Measurements from ENCODE around the gene MLLT10. TPM values are rescaled to one million over a fixed set of nuclear protein-coding genes. Genes with fewer than 3 reads are reported as not detected.
"Not testable (repeated sequence)": the region's sequence is repeated elsewhere in the genome, so short reads cannot be mapped to it uniquely, and the experiment has no call there.

MLLT10 gene
- total RNA-seq, 2 experiments from 2014 or later: 38.4 to 40.1 TPM

DNA sequence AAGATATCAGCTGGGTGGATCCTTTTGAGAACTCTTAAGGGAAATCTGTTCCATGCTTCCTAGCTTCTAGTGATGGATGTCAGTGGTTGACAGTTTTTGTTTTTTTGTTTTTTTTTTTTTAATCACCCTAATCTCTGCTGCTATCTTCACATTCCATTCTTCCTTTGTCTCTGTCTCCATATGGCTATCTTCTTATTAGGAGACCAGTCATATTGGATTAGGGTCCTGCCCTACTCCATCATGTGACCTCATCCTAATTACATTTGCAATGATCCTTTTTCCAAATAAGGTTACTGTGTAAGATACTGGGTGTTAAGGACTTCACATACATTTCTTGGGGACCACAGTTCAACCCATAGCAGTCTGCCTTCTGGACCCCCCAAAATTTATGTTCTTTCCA, 69.7 kb downstream of the MLLT10 start:
- POLR2A ChIA-PET: no interaction called here
- CTCF ChIA-PET: interaction anchor here (0.6 to 0.7 kb wide), 2 partner anchors 47 to 327 kb away, joined by 3 read pairs; no protein-coding TSS in a partner anchor

DNA sequence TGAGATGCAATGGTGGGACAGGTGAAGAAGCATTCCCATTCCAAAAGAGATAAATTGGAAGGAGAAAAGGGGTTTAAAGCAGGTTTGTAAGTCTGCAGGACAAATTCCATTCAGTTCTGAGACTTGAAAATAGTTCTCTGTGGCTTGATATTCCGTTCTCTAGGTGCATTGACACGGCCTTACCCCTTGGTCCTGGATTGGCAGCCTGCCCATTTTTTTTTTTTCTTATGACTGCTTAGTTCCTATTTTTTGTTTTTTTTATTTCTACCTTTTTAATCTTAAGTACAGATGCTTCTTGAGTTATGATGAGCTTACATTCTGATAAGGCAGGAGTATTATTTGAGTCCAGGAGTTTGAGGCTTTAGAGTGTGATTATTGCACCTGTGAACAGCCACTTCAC, 70.6 kb downstream of the MLLT10 start:
- ChIA-PET CTCF (no interaction called here), POLR2A (no interaction called here)

DNA sequence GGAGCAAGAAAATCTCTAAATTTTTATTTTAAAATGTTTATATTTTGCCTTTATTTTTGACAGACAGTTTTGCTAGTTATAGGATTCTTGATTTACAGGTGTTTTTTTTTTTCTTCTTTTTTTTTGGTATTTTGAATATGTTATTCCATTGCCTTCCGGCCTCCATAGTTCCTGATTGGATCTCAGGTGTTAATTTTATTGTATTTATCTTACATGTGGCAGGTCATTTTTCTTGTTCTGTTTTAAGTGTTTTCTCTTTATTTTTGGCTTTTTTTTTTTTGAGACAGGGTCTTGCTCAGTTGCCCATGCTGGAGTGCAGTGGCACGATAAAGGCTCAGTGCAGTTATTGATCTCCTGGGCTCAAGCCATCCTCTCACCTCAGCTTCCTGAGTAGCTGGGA, 73.9 kb downstream of the MLLT10 start:
- POLR2A ChIA-PET: no interaction called here
- CTCF ChIA-PET: interaction anchor here (0.6 kb wide), 1 partner anchor 89 kb away, joined by 3 read pairs; no protein-coding TSS in a partner anchor

DNA sequence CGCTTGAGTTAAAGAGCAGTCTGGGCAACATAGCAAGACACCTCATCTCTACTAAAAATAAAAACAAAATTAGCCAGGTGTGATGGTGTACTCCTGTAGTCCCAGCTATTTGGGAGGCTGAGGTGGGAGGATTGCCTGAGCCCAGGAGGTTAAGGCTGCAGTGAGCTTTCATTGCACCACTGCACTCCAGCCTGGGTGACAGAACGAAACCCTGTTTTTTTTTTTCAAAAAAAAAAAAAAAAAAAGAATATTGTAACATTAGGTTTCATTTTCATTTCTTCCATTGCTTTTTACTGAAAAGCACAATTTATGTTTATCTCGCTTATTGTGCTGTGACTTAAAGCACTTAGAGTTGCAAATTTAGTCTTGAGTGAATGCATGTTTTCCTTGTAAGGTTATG, 80.0 kb downstream of the MLLT10 start:
- POLR2A ChIA-PET: no interaction called here
- CTCF ChIA-PET: interaction anchor here (0.5 to 0.9 kb wide), 2 partner anchors 63 to 118 kb away, joined by 3 read pairs; no protein-coding TSS in a partner anchor

DNA sequence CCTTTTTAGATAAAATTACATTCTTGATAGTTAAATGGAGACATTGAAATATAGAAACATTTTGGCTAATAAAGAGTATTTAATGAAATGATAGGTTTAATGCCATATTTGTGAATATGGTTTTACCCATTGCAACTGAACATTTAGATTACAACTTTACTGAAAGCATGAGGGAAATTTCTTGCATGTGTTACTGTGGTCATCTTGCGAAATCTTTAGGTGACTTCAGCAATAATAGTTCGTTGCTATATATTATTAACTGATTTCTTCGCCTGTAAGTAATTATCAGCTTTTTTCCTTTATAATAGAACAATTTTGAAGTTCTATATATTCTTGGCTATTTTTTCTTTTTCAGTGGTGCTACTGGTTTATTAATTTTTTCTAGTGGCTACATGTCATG, 83.2 kb downstream of the MLLT10 start:
- CTCF ChIA-PET: no interaction called here
- POLR2A ChIA-PET: no interaction called here

DNA sequence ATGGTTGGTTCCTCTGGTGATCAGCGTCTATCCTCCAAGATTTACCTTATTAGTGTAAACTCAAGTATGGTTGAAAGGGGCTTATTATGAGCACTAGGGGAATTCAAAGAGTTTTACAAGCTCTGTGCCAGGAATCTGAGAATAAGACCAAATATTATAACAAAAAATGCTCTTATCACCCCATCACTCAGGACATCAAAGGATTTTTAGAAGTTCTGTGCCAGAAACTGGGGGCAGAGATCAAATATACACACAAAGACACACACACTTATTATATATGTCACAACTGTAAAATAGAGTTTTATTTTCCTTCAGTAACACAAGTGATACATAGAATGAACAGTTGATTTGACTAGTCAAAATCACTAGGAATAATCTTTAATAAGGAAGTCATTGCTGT, 89.3 kb downstream of the MLLT10 start:
- POLR2A ChIA-PET: interaction anchor here (0.5 kb wide), 1 partner anchor 232 kb away, joined by 3 read pairs; no protein-coding TSS in a partner anchor
- CTCF ChIA-PET: no interaction called here

DNA sequence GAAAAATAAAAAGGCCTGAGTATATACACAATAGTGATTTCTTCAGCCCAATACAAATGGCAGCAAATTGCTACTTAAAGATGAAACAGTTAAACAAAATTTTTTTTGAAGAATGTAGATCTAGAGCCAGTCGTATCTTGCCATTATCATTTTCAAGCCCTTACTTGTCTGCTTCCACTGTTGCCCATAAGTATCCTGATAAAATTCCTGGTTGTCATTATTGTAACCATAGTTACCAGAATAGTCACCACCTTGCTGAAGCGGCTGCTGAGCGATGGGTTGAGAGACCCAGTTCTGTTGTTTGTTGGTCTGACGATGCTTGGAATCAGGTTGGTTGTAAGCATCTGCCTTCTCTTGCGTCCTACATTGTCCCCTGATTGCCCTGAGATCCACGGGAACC, 90.4 kb downstream of the MLLT10 start:
- CTCF ChIA-PET, POLR2A ChIA-PET: not testable (repeated sequence)

DNA sequence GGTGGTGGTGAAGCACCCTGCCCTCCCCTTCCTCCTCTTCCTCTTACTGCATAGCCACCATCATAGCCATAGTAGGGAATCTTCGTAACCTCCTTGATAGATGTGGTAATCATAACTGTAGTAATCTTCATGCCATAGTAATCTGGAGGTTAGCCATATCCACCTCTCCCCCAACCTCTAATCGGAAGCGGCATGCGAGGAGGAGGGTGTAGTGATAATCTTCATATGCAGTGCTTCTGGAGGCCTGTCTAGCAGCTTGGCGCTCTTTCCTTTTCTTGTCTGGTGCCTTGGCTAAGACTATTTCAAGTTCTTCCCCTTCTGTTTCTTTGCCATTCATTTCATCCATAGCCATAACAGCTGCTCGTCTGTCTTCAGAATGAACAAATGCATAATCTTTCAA, 90.9 kb downstream of the MLLT10 start:
- ChIA-PET POLR2A (interaction anchor here (0.5 kb wide), 1 partner anchor 715 kb away, joined by 4 read pairs; no protein-coding TSS in a partner anchor), CTCF (no interaction called here)

DNA sequence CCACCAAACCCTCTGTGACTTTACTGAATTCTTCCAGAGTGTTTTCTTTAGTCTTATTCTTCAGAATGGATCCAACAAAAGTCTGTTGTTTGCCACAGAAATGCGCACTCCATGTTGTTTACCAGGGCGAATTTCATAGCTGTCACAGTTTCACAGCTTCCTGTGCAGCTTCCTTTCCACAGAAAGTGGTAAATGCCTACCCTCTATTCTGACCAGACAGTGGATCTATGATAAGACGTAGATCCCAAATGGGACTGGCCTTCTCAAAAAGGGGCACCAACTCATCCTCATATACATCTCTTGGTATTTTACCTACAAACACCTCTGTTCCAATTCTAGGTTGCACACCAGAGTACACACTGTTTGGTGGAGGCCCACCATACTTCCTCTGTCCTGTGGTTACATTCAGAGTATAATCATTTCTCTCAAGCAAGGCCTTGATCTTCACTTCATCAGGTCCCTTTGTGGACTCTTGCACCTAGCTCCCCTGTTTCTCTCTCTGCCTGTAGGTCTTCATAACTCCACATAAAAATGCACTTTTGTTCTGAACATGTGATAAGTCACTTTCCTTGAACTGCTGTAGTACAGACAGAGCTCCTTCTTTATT, 91.7 kb downstream of the MLLT10 start:
- ChIA-PET CTCF (no interaction called here), POLR2A (interaction anchor here (0.5 kb wide), 1 partner anchor 715 kb away, joined by 4 read pairs; no protein-coding TSS in a partner anchor)

DNA sequence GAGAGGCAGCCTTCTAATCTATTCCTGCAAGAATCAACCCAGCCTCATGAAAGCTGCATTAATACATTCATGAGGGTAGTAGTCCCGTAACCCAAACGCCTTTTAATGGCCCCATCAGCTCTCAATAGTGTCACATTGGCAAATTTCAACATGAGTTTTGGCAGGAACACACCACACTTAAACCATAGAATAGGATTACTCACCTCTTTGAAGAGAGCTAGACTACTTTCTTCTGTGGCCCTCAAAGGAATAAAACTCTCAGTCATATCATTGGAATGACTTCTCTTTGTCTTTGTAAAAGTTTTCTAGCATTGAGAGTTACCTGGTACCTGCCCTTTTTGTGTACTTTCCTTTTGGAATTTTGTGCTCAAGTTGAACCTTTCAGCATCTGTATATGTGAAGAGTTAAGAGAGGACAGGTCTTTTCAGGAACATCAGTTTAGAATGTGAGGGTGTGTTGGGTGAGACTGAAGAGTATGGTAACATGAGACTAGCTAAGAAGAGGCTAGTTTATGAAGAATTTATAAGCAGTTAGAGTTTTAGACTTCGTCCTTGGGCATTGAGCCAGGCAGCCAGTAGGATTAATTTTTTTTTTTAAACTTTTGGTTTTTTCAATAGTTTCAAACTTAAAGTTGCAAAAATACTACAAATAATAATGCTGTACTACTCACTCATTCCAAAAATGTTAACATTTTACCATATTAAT, 92.6 kb downstream of the MLLT10 start:
- POLR2A ChIA-PET: no interaction called here
- CTCF ChIA-PET: interaction anchor here (0.5 kb wide), 1 partner anchor 141 kb away, joined by 3 read pairs; no protein-coding TSS in a partner anchor

DNA sequence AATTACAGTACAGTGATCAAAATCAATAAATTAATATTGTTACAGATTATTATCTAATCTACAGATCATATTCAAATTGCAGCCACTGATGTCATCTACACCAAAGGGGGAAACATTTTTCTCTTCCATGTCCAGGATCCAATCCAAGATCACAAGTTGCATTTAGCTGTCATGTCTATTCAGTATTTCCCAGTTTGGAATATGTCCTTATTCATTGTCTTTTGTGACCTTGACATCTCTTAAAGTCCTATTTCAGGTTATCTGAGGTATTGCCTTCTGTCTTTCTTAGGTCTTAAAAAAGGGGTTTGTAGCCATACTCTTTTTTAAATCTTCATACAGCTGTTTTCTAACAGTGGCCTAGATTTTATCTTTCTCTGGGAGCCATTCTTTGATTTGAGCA, 93.3 kb downstream of the MLLT10 start:
- ChIA-PET CTCF (interaction anchor here (0.5 kb wide), 1 partner anchor 142 kb away, joined by 3 read pairs; no protein-coding TSS in a partner anchor), POLR2A (no interaction called here)

DNA sequence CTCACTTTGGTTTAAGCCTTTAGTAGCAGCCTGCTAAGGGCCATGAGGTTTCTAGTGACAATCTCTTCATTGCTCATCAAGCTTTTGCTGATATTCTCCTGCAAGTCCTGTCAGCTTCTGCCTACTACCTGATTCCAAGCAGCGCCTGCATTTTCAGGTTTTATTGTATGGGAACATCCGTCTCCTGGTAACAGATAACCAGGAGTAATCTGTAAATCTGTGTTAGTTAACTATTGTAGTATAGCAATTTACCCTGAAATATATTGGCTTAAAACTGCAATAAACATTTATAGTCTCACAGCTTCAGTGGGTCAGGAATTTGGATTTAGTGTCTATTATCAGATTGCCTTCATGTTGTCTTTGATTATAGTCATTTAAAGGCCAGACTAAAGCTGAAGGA, 94.0 kb downstream of the MLLT10 start:
- ChIA-PET CTCF (no interaction called here), POLR2A (no interaction called here)

DNA sequence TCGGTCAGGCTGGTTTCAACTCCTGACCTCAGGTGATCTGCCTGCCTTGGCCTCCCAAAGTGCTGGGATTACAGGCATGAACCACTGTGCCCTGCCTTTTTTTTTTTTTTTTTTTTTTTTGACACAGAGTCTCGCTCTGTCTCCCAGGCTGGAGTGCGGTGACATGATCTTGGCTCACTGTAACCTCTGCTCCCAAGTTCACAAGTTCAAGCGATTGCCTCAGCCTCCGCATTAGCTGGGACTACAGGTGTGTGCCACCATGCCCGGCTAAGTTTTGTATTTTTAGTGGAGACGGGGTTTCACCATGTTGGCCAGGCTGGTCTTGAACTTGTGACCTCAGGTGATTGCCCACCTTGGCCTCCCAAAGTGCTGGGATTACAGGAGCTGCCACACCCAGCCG, 94.6 kb downstream of the MLLT10 start:
- POLR2A ChIA-PET, CTCF ChIA-PET: not testable (repeated sequence)

DNA sequence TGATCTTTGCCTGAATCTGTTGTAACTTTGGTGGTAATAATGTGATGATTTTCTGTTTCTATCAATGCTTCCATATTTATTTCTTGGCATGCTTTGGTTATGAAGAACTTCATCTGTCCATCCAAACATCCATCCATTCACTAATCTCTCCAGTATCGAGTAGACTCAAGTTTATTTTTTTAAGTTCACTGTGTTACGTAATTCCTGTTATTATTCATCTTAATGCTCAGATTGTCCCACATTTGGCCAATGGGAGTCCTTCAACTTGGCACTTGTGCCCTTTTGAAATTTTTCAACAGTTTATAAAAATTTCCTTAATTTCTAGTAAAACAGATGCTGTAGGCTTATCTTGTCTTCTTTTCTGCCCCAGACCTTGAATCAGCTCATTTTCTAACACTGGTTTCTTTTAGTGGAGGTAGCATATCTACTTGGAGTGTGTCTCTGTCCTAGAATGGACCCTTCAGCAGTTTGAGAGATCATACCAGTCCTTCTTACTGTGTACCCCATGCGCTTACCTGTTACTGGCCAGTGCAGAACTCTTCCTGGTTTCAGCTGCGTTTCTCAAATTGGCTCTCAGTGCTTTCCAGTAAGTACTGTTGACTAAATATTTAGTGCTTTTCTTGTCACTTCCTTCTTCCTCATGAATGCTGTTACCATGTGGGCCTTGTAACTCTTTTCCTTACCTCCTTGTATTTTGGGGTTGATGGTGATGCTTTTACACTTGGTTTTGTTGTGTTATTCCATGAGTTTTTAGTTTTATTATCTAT, 100.8 kb downstream of the MLLT10 start:
- POLR2A ChIA-PET: no interaction called here
- CTCF ChIA-PET: no interaction called here

DNA sequence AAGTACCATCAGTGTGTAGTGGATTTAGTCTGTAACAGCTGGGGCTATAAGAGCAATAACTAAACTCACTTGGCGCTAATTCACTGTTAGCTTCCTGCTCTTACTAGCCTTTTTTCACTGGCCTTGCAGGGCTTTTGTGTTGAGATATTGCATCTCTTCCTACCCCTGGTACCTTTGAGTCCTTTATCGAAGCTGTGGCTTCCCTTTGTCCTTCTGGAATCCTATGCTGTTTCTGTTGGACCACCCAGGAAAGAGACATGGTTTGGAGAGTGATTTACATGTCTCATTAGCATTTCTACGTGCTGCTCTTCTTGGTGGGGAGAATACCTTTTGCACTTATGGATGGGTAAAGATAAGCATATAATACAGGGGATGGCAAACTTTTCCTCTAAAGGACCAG, 103.8 kb downstream of the MLLT10 start:
- ChIA-PET POLR2A (no interaction called here), CTCF (interaction anchor here (1.0 kb wide), 1 partner anchor 142 kb away, joined by 3 read pairs; no protein-coding TSS in a partner anchor)

DNA sequence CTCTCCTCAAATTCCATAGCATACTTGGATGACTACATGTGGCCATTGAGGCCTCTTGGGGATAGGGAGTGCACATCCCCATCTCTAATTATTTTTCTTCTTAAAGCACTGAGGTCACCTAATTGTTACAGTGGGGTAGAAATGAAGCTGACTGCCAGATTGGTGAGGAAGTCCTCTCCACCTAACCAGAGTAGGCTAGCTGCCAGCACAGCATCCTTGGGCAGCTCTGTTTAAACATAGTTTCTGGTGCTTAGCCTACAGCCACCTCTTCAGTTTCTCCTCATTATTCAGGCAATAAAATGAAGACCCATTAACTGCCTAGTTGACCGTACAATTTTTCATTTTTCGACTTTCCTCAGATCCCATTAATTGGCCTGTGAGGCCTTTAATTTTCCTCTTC, 104.6 kb downstream of the MLLT10 start:
- POLR2A ChIA-PET: no interaction called here
- CTCF ChIA-PET: no interaction called here

DNA sequence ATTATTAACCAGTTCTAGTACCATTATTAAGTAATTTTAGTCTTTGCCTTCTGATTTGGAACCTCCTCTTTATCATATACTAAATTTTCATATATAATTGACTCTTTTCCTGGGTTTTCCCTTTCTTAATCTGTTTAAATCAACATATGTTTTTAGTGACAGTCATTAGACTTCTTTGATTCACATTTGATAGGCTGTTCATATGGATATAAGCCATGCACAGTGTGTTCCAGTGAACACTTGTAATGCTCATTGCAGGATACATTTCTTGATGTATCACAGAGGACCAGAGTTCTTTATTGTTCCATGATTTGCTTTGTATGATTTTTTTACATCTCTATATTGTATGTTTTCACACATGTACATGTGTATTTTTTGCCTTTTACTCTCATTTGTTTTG, 114.0 kb downstream of the MLLT10 start:
- POLR2A ChIA-PET: no interaction called here
- CTCF ChIA-PET: no interaction called here

DNA sequence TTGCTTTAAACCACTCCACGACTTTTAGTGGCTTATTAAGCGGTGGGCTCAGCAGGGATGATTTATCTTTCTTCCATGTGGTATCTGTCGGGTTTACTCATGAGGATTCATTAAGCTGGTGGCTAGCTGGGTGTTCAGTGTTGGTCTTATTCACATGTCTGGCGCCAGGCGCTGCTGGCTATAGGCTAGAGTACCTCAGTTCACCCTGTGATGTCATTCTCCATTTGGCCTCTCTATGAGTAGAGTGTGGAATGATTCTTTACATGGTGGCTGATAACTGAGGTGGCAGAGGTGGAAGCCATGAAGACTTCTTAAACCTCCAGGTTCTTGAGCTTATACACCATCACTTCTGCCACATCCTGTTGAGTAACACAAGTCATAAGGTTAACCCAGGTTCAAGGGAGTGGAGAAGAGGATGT, 115.4 kb downstream of the MLLT10 start:
- ChIA-PET CTCF (no interaction called here), POLR2A (no interaction called here)

DNA sequence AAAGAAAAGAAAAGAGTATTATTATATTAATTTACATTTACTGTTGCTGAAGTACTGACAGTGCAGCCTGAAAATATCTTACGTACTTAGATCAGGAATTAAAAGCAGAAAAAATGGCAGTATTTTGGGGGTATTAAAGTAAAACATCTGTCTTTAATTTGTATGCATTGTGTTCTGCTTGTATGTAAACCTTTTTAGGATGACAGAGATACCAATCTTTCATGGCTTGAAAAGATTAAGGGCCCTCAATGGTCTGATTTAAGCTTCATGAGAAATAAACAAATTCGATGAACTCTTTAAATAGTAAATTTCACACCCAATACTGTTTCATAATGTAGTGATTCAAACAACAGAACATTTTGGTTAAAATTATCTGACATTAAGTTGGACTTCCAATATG, 116.3 kb downstream of the MLLT10 start:
- ChIA-PET CTCF (no interaction called here), POLR2A (no interaction called here)

DNA sequence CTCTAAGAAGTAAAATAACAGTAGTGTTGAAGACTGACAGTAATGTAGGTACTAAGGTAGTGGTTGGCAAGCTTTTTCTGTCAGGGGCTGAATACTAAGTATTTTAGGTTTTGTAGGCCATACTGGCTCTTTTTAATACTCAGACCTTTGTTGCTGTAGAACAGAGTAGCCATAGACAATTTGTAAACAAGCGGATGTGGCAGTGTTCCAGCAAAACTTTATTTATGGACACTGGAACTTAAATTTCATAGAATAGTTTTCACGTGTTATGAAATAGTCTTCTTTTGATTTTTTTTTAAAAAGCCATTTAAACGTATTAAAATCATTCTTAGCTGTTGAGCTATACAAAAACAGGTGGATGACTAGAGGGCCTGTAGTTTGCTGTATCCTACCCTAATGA, 121.2 kb downstream of the MLLT10 start:
- ChIA-PET POLR2A (no interaction called here), CTCF (interaction anchor here (0.6 kb wide), 1 partner anchor 141 kb away, joined by 5 read pairs; no protein-coding TSS in a partner anchor)

DNA sequence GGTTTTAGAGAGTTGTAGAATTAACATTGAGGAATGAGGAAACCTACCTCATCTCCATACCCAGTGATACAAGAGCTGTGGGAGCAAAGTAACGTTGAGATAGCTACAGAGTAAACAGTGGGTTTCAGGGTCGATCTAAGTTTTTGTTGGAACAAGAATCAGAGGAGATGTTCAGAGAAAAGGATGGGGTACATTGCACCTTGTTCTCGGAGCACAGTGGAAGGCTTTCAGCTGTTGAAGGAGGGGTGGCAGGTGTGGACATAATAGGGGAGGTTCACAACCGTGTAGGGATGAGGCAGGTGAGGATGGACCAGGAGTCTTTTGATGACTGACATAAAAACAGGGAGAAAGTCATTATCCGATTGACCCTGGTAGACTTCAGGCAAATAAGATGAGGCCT, 121.7 kb downstream of the MLLT10 start:
- POLR2A ChIA-PET: no interaction called here
- CTCF ChIA-PET: no interaction called here

Data from activated CD8-positive, alpha-beta memory T cell treated with anti-CD3 and anti-CD28 coated beads for 36 hours (primary cell).